NOMO-1 treated with DMSO at 0.1 percent for 48 hours (cell line): ENCODE results near the gene LRRC23.

Source experiments
- DNase-seq: peaks from one replicate; lab custom pipeline; 2025; ENCODE audit not compliant: unreplicated experiment; lab: John Stamatoyannopoulos, UW

LRRC23 gene

DNA sequence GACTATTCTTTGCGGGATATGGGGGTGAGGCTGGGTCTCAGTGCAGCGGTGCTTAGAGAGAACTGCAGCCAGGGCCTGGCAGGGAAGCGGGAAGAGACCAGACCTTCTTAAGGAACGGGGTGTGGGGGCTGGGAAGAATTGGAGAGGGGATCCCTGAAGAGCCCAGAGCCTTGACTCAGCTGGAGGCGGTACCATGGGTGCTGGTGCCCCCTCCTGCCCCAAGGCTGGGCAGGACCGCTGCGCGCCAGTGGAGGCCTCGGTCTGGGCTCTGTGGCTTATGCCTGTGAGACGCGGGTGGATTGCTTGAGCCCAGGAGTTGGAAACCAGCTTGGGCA, 37.7 kb downstream of the LRRC23 start:
- no peak for DNase-seq

DNA sequence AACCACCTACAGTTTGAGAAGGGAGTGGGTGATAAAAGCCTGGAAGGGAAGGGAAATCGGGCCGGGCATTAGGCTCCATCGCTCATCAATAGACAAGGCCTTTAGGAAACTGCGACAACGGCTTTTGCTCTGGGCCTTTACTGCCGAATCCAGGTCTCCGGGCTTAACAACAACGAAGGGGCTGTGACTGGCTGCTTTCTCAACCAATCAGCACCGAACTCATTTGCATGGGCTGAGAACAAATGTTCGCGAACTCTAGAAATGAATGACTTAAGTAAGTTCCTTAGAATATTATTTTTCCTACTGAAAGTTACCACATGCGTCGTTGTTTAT, 38.7 kb downstream of the LRRC23 start:
- DNase-seq: peak; percentile 88

DNA sequence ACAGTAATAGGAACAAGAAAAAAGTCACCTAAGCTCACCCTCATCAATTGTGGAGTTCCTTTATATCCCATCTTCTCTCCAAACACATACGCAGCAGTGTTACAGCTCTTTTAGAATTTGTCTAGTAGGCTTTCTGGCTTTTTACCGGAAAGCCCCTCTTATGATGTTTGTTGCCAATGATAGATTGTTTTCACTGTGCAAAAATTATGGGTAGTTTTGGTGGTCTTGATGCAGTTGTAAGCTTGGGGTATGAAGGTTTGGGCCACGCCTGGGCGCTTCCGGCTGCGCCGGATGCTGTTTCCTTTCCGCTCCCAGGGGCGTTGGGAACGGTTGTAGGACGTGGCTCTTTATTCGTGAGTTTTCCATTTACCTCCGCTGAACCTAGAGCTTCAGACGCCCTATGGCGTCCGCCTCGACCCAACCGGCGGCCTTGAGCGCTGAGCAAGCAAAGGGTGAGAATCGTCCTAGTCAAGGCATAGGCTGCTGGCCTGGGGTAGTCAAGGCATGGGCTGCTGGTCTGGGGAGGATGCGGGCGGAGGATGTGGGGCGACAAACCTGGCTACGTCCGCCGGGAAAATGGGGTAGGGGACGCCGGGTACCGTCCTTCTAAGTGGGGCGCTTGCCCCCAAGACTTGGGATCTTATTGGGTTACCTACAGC, 39.2 kb downstream of the LRRC23 start, which contains the start of the genes C12orf57 and RNU7-1:
TSS of gene C12orf57 (plus strand) at position 301 of the 659 bp plus-strand sequence. CDS start at position 401, 100 bp downstream.
TSS of gene RNU7-1 (plus strand) at position 95 of the 659 bp plus-strand sequence.
- DNase-seq: peak; percentile 92

DNA sequence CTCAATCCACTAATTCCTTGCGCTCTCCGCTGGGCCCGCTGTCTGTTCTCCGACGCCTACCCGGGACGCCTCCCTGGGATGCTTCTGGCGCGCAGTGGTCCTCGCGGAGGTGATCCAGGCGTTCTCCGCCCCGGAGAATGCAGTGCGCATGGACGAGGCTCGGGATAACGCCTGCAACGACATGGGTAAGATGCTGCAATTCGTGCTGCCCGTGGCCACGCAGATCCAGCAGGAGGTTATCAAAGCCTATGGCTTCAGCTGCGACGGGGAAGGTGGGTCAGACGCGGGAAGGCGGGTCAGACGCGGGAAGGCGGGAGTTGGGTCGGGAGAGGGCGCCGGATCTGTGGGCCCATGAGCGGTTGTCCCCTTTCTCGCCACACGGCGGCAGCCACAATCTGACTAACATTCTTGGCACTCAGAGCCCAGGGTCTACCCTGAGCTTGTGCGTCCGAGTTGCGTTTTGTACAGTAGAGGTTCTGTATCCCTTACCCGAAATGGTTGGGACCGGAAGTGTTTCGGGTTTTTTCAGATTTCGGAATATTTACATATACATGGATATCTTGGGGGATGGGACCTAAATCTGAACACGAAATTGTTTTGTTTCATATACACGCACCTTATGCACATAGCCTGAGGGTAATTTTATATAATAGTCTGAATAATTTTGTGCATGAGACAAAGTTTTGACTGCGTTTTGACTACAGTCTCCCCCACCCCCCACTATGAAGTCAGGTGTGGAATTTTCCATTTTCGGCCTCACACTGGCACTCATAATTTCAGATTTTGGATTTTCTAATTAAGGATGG, 40.0 kb downstream of the LRRC23 start:
- peak; percentile 89 for DNase-seq

DNA sequence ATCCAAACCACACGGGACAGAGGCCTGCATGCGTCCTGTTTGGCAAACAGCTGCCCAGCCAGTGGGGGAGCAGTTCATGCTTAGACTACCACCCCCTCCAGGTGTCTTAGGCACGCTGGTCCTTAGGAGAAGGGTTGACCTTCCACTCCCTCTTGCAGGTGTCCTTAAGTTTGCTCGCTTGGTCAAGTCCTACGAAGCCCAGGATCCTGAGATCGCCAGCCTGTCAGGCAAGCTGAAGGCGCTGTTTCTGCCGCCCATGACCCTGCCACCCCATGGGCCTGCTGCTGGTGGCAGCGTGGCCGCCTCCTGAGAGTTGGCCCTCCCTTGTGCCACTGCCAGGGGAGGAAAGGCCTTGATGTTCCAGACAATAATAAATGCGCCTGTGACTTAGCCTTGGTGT, 41.0 kb downstream of the LRRC23 start:
- no peak for DNase-seq

DNA sequence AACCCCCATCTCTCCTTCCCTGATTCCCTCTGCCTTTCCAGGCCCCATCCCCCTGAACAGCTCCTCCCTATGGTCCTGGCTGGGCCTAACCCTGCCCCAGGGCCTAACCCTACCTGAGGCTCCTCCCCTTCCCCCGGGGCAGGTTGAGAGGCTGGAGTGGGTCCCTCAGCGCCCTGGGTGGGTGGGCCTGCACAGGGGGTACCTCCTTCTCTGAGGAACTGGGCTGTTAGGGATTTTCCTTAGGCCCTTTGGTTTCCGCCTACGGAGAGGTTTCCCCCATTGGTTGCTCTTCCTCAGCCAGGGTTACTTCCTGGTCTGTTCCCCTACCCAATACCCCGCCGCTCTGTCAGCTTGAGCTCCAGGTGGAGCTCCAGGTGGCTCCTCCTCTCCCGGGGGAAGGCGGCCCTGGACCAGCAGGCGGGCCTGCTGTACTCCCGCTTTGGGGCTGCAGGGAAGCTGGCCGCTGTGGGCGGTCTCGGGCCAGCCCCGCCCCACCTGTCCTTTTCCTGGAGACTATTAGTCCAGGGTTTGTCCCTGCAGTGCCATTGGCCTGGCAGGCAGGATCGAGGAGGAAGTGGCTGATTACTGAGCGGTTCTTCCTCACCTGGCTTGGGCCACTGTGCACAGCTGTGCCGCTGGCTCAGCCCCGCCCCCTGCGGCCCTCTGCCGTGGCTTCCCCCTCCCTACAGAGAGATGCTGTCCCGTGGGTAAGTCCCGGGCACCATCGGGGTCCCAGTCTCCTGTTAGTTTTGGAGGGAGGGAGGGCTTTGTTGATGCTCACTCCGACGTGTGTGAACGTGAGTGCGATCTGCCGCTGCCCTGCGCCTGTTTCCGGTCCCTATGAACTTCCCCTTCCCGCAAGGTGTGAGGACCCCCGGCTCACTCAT, 41.7 kb downstream of the LRRC23 start:
- peak; percentile 39 for DNase-seq

DNA sequence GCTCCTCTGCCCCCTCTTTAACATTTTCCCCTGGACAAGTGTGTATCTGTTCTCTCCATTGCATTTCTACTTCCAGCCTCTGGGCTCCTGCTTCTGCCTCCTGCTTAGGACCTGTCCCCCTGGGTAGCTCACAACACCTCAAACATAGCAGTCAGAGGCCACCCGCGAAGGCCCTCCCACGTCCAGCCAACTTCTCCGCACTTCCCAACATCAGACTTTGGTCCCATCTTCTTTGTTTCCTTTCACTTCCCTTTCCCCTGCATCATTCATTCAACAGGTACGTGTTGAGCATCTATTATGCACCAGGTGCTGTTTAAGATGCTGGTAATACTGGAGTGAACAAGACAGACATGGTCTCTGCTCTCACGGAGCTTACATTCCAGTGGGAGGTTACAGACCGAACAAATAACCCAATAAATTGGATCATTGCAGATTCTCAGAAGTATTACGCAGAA, 42.3 kb downstream of the LRRC23 start:
- no peak for DNase-seq

DNA sequence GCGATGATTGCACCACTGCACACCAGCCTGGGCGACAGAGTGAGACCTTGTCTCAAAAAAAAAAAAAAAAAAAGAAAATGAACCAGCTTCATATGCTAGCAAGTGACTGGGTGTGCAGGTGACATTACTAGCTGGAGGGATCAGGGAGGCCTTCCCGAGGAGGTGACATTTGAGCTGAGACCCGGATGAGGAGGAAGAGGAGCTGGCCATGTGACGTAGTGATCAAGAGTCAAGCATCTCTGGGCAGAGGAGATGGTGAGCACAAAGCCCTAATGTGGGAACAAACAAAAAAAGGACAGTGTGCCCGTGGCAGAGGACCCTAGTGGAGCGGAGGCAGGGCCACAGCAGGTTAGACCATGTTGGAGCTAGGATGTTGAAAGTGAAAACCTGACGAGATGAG, 43.0 kb downstream of the LRRC23 start:
- DNase-seq: no peak

DNA sequence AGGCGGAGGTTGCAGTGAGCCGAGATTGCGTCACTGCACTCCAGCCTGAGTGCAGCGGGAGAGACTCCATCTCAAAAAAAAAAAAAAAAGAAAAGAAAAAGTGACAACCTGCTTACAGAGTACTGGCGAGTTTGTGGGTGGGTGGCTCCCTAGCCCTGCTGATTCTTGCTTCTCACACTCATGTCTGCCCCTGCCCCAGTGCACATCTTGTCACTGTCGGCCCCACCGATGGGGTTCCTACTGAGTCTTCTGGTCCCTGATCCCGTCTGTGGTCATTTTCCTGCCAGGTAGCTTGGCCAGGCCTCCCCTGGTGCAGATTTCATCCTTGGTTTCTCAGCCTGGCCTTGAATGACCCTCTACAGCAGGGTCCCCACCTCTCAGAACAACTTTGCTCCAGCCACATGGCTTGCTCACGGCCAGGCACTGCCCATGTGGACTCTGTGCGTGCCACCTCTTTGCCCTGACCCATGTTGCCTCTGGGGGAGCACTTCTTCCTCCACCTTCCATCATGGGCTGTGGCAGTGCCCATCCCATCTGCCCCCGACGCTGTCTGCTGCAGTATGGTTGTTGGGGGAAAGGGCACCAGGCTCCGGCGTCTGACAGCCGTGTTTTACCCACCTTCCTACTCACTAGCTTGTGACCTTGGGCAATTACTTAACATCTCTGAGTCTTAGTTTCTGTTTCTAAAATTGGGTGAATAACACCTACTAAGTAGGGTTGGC, 44.4 kb downstream of the LRRC23 start:
- peak; percentile 37 for DNase-seq

DNA sequence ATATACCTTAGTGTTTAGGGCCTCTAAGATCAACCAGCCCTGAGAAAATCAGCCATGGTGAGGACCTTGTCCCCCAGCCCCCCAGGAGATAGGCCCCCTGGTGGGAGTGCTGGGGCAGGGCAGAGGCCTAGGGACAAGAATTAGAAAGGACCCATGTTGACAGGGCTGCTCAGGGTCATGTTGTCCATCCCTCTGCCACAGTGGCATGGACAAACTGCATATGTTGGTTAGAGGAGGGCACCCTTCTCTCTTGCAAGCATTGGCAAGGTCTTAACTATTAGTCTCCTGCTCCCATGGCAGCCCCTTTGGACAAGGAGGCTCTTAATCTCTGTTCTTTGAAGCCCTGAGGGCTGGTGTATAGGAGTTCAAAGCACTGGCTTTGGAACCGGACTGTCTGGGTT, 45.8 kb downstream of the LRRC23 start:
- no peak for DNase-seq

DNA sequence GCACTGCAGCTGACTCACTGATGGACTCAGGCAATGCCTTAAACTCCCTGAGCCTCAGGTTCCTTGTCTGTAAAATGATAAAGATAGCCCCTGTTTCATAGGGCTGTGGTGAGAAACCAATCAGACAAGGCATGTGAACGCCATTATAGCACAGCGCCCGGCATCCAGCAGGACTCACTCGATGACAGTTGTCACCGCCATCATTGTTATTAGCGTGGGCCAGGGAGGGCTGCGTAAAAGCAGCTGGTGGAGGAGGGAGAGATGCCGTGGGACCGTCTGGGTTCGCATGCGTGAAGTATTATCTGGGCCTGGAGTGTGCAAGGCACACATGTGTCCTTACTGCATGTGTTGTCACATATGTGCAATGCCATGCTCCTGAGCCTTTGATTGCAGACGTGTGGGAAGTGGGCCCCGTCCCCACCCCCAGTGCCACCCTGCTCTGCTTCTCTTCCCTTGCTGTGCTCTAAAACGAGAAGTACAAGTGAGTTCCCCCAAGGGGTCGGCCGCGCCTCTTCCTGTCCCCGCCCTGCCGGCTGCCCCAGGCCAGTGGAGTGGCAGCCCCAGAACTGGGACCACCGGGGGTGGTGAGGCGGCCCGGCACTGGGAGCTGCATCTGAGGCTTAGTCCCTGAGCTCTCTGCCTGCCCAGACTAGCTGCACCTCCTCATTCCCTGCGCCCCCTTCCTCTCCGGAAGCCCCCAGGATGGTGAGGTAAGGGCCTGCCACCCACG, 46.4 kb downstream of the LRRC23 start, which contains the start of gene PTPN6:
TSS of gene PTPN6 (plus strand) at position 546 of the 730 bp plus-strand sequence. CDS start at position 703, 157 bp downstream.
- DNase-seq: peak; percentile 88

DNA sequence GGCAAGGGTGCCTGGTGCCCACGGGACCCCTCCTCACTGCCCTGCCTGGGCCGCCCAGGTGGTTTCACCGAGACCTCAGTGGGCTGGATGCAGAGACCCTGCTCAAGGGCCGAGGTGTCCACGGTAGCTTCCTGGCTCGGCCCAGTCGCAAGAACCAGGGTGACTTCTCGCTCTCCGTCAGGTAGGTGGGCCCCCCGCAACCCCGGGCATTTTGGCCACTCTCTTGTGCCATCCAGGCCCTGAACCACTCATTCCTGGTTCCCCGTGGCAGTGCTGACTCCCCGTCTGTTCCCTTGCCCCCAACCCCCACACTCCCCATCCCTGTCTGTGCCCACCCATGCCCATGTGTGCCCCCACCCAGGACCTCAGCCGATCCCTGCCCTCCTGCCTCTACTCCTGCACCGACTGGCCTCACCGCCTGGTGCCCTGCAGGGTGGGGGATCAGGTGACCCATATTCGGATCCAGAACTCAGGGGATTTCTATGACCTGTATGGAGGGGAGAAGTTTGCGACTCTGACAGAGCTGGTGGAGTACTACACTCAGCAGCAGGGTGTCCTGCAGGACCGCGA, 47.0 kb downstream of the LRRC23 start:
- no peak for DNase-seq

DNA sequence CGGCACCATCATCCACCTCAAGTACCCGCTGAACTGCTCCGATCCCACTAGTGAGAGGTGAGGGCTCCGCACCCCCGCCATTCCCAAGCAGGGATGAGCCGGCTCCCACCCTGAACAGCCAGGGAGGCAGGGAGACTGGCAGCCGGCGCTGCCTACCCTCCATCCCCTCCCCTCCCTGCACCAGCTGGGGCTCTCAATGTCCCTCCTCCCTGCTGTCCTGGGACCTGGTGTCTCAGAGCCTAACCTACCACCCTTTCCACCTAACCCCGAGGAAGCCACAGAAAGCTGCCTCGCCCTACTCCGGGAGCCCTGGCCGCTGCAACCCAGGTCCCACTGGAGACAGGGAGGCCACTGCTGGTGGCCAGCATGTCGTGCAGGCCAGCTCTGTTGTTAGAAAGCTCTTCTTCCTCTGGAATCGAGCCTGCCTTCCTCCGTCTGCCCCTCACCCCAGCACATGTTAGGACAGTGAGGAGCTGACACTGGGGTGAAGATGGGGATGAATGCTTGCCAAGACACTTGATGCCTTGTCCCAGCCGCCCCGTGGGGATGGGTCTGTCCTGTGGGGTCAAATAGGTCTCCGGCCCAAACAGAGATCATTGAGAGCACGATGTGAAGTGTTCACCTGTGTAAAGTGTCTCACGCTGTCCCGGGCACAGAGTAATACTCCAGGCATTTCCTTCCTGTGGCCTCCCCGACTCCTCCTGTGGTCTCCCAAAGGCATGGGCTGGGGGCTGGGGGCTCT, 47.7 kb downstream of the LRRC23 start:
- DNase-seq: no peak

DNA sequence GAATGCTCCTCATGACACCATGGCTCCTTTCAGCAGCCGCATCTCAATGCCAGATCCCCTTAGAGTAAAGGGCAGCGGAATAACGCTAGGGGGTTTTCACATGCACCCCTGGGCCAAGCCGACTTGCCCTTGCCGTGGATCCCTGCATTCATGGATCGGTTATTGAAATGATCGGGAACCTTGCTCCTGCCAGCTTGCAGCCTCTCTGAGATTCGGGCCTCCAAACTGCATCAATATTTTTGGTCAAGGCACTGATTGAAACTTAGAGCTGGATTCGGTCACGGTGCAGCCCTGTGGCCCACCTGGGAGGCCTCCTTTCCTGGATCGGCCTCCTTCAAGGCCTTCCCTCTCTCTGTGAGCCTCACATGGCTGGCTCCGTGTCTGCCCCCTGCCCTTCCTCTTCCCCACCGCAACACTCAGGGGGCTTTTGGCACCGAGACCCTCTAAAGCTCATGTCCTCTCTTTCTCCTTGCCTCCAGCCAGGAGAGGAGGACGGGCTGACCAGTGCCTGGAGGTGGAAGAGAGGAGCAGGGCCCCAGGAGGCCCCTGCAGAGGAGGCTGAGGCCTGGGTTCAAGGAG, 48.3 kb downstream of the LRRC23 start:
- no peak for DNase-seq

DNA sequence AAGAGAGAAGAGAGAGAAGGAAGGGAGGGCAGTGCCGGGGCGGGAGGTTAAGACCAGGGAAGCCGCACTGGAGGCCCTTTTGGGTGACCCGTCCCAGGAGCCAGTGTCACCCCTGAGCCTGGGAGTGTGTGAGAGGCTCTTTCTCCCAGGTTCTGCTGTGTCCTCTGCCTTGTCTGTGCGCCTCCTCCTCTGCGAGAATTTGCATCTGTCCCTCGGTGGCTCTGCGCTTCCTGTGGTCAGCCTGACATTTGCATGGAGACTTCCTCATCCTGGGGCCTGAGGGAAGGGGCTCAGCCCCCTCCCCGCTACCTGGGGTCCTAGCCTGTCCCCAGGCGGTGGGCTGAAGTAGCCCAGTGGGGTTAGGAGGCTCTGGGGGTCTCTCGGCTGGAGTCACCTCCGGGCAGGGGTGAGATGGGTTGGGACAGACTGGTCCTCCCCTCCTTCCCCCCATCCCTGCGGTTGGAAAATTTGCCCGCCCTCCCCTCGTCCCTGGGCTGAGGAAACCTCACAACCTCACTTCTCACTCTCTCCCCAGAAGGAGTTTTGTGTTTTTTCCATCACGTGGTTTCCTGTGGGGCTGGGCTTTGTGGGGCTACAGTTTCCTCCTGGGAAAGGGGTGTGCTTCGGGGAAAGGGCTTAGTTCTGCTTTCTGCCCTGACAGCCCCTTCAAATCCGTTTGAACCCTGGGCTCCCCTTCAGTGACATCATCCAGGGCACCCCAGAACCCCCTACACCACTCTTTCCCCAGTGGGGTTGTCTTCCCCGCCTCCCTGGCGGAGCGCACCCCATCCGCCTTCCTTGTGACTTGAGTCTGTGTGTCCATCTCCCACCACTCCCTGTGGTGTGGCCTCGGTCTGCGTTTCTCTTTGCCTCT, 49.1 kb downstream of the LRRC23 start:
- peak; percentile 97 for DNase-seq

DNA sequence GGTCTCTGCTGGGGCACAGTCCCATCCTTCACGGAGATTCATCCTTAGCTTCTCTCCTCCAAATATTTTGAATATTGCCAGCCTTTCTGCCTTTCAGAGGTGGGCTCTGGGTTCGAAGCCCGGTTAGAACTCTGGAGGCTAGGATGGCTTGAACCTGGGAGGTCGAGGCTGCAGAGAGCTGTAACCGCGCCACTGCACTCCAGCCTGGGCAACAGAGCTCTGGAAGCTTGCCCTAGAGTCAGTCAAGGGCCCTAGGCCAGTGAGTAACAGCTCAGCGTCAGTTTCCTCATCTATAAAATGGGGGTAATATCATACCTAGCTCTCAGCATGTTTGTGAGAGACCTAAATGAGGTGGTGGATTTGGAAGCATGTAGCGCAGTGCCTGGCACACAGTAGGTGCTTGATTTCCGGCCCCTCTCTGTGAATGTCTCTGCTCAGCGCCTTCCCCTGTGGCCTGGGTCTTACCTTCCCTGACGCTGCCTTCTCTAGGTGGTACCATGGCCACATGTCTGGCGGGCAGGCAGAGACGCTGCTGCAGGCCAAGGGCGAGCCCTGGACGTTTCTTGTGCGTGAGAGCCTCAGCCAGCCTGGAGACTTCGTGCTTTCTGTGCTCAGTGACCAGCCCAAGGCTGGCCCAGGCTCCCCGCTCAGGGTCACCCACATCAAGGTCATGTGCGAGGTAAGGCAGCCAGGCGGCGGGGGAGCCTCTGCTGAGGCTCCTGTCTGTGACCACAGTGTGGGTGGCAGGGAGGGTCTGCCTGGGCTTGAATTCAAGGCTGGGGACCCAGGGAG, 49.9 kb downstream of the LRRC23 start:
- DNase-seq: no peak
